Endothelial cell of umbilical vein (primary cell): Measurements from ENCODE around the gene CRIM1. TPM values are rescaled to one million over a fixed set of nuclear protein-coding genes. Genes with fewer than 3 reads are reported as not detected.

Source experiments
- BruUV-seq: library from RNA; stranded (reverse); fragments of 400-500 nt; replicated peaks from 2 replicates; lab custom pipeline; 2021; lab: Mats Ljungman, UMichigan
- CTCF ChIA-PET: fragments of 300-600, 350-600 bp; sonication (Branson Sonifier 250); formaldehyde crosslinking; loops from one replicate; lab custom pipeline; 2021; ENCODE audit warnings: antibody characterized with exemption, inconsistent platforms; lab: Charles Lee
- POLR2A ChIA-PET: fragments of 300-600, 350-600 bp; sonication (Branson Sonifier 250); formaldehyde crosslinking; loops from one replicate; lab custom pipeline; 2021; ENCODE audit warnings: antibody characterized with exemption, inconsistent platforms; lab: Charles Lee
- DNase-seq: peaks from one replicate; pipeline ENCODE4 v3.0.0-alpha.2; 2011; ENCODE audit warnings: low read depth, low spot score
- FAIRE-seq: peaks from 2 replicates; lab custom pipeline; 2011; peaks lifted over from hg19 to GRCh38; lab: Jason Lieb, UNC
- H2AFZ ChIP-seq: 2 replicates; pipeline ENCODE4 v1.6.0; 2012; ENCODE audit warnings: low read depth, low read length, control low read depth, inconsistent platforms
- H3K27ac ChIP-seq: 2 replicates; pipeline ENCODE4 v1.5.1; 2011; ENCODE audit warnings: low read depth, mild to moderate bottlenecking, control low read depth, low read length, moderate library complexity; ENCODE audit not compliant: insufficient read depth
- H3K27me3 ChIP-seq, 2 experiments: 2 replicates each; pipeline versions ENCODE4 v1.6.0 to v1.6.1; 2011; ENCODE audit warnings: low read length in 2 of 2, mixed read lengths in 1 of 2; ENCODE audit not compliant: control insufficient read depth in 2 of 2, insufficient read depth in 2 of 2
- H3K36me3 ChIP-seq, 2 experiments: 2 replicates in 1 of 2; 3 replicates in 1 of 2; pipeline ENCODE4 v1.5.1; 2011; ENCODE audit warnings: low read length in 2 of 2, mild to moderate bottlenecking in 1 of 2, moderate library complexity in 1 of 2; ENCODE audit not compliant: control insufficient read depth in 2 of 2, insufficient read depth in 2 of 2; ENCODE audit errors: extremely low read depth in 1 of 2
- H3K4me1 ChIP-seq: 3 replicates; pipeline ENCODE4 v1.5.1; 2011; ENCODE audit warnings: mild to moderate bottlenecking, low read length; ENCODE audit not compliant: control insufficient read depth, insufficient read depth; ENCODE audit errors: extremely low read depth
- H3K4me2 ChIP-seq: 2 replicates; pipeline ENCODE4 v1.6.1; 2011; ENCODE audit warnings: low read length, control low read depth, mixed read lengths; ENCODE audit not compliant: insufficient read depth
- H3K4me3 ChIP-seq, 3 experiments: fragments of 200-600 bp in 1 of 3; sonication (generic), shearing (Covaris generic) in 1 of 3; replicated peaks in 1 of 3; 2 replicates each; pipeline ENCODE4 v1.5.1; 2011 to 2016; ENCODE audit warnings: control low read depth in 3 of 3, low read length in 3 of 3, mild to moderate bottlenecking in 2 of 3, inconsistent platforms in 1 of 3, low read depth in 1 of 3, moderate library complexity in 1 of 3; ENCODE audit not compliant: insufficient read depth in 1 of 3
- H3K79me2 ChIP-seq: 2 replicates; pipeline ENCODE4 v1.6.0; 2012; ENCODE audit warnings: low read length, inconsistent platforms; ENCODE audit not compliant: control insufficient read depth, insufficient read depth
- H3K9ac ChIP-seq: replicated peaks from 2 replicates; pipeline ENCODE3; 2011; ENCODE audit warnings: low read length, control low read depth; ENCODE audit not compliant: insufficient read depth; ENCODE audit errors: extremely low read depth
- H3K9me1 ChIP-seq: replicated peaks from 3 replicates; pipeline ENCODE4 v1.6.0; 2011; ENCODE audit warnings: mild to moderate bottlenecking, low read length; ENCODE audit not compliant: control insufficient read depth, insufficient read depth; ENCODE audit errors: extremely low read depth
- H3K9me3 ChIP-seq: replicated peaks from 2 replicates; pipeline ENCODE4 v1.5.1; 2012; ENCODE audit warnings: low read length, inconsistent platforms; ENCODE audit not compliant: control insufficient read depth, insufficient read depth
- H4K20me1 ChIP-seq: replicated peaks from 2 replicates; pipeline ENCODE3; 2011; ENCODE audit warnings: mild to moderate bottlenecking, low read length; ENCODE audit not compliant: control insufficient read depth, insufficient read depth; ENCODE audit errors: extremely low read depth
- EZH2 ChIP-seq: IDR thresholded peaks from 2 replicates; pipeline ENCODE4 v1.6.1; 2012; ENCODE audit warnings: borderline replicate concordance, low read depth, mild to moderate bottlenecking, moderate library complexity, low read length, inconsistent platforms; ENCODE audit not compliant: severe bottlenecking
- FOS ChIP-seq: IDR thresholded peaks from 2 replicates; pipeline ENCODE4 v1.6.1; 2011; ENCODE audit warnings: mild to moderate bottlenecking, low read length, moderate library complexity, borderline replicate concordance; ENCODE audit not compliant: insufficient read depth
- GATA2 ChIP-seq: IDR thresholded peaks from 2 replicates; pipeline ENCODE4 v1.7.0; 2011; ENCODE audit warnings: low read depth, mild to moderate bottlenecking, moderate library complexity, mixed read lengths, low read length; ENCODE audit not compliant: insufficient read length, insufficient read depth
- JUN ChIP-seq: IDR thresholded peaks from 2 replicates; pipeline ENCODE4 v1.6.1; 2011; ENCODE audit warnings: borderline replicate concordance, low read depth; ENCODE audit not compliant: insufficient read length, insufficient read depth
- MYC ChIP-seq: IDR thresholded peaks from one replicate; pipeline ENCODE4 v1.6.1; 2011; ENCODE audit warnings: mild to moderate bottlenecking, low read depth, low read length
- POLR2A ChIP-seq: IDR thresholded peaks from 2 replicates; pipeline ENCODE4 v1.6.1; 2012; ENCODE audit warnings: low read depth, mild to moderate bottlenecking, control low read depth, low read length
- POLR2AphosphoS5 ChIP-seq: IDR thresholded peaks from 2 replicates; pipeline ENCODE4 v1.6.1; 2012; ENCODE audit warnings: low read depth, mild to moderate bottlenecking, control low read depth, low read length, moderate library complexity; ENCODE audit not compliant: insufficient read depth
- dilution Hi-C: fragments of 300-500 bp; cut with MboI; formaldehyde crosslinking; loops from one replicate; pipeline ENCODE4 v1.15.0; 2019; ENCODE audit warnings: low sequenced_read_pairs; ENCODE audit not compliant: extremely low pct_ligation_motif_present
- intact Hi-C: fragments of 100-400 bp; cut with micrococcal nuclease; formaldehyde crosslinking; loops from one replicate; pipeline ENCODE4 v1.10.0; 2022
- polyA plus RNA-seq, 4 experiments: library from polyadenylated mRNA; depleted of rRNA in 3 of 4; stranded (reverse) in 3 of 4; unstranded in 1 of 4; fragments of >200 nt; gene quantifications; 2 replicates each; pipeline versions ENCODE4 v1.2.1 to v1.2.3, GENCODE V29; 2011 to 2012; ENCODE audit warnings: missing spikeins in 1 of 4
- total RNA-seq: library from RNA; stranded (reverse); gene quantifications from 2 replicates; pipeline ENCODE4 v1.2.3, GENCODE V29; 2021
- TF ChIP-seq, protein P1 (sequence below): IDR thresholded peaks from 2 replicates; pipeline ENCODE4 v1.6.1; 2011; ENCODE audit not compliant: insufficient read depth, insufficient read length
- TF ChIP-seq, protein P2 (sequence below), 2 donors: IDR thresholded peaks; 1 replicate in 1 of 2; 2 replicates in 1 of 2; pipeline ENCODE4 v1.5.1; 2011; ENCODE audit warnings: low read length in 2 of 2, mild to moderate bottlenecking in 2 of 2, moderate library complexity in 2 of 2, control low read depth in 1 of 2, inconsistent platforms in 1 of 2, low read depth in 1 of 2; ENCODE audit not compliant: insufficient read depth in 1 of 2; ENCODE audit errors: extremely low read depth in 1 of 2

The CRIM1 gene
- total and polyA plus RNA-seq, 2 donors (not counting 3 experiments of a cell fraction or from before 2014, with no cell fraction given) = 422 to 649 TPM

DNA sequence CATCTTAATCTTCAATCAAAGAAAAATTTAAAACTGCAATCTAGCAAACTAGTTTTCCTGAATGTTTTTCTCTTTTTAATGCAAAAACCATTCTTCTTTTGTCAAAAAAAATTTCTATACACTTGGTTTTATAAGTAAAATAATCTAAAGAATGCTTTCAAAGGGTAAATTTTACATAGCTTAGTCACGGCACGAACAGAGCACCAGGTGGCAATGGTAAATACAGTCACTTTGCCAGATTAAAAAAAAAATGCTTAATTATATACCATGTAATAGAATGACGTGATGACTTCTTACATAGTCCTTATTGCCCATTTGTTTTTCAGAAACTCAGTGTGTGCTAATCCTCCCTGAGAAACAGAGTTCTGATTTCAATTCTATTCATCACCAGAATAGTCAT, 232.0 kb downstream of the CRIM1 start:
- no peak for DNase-seq

DNA sequence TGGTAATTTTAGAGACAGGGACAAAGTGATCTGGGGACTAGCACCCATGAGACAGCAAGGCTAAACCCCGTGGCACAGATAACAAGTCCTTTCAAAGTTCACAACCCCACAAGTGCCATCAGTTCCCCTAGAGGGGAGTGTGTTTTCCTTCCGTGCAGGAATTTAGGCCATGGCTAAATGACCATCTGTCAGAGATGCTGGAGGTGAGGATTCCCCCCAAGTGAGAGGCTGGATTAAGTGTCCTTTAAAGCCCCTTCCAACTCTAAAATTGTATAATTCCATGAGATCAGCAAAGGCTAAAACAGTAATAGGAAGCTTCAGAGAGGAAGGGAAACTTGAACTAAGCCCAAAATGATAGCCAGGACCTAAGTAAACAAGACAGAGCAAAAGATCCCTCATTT, 233.7 kb downstream of the CRIM1 start:
- POLR2A ChIA-PET = no interaction called here
- dilution Hi-C loops = no loop called here
- Histone ChIP-seq H3K4me1 (no peaks in the 10 kb centered on the region), H3K9me1 (no peaks in the 10 kb centered on the region), H3K4me3 (no peak overlapping the region), H3K79me2 (peaks cover 90% of the 10 kb centered on the region), H3K4me2 (no peak overlapping the region), H3K27ac (no peak overlapping the region), H3K9me3 (no peaks in the 10 kb centered on the region), H4K20me1 (no peaks in the 10 kb centered on the region), H2AFZ (no peak overlapping the region), H3K27me3 (no peaks in the 10 kb centered on the region), H3K36me3 (peaks cover 4 to 9% of the 10 kb centered on the region in 2 experiments), H3K9ac (no peak overlapping the region)
- intact Hi-C loops = no loop called here
- TF ChIP-seq POLR2AphosphoS5 (no peak), GATA2 (no peak), POLR2A (no peak), JUN (no peak), FOS (no peak), EZH2 (no peak), MYC (no peak)
- TF ChIP-seq, protein P1, sequence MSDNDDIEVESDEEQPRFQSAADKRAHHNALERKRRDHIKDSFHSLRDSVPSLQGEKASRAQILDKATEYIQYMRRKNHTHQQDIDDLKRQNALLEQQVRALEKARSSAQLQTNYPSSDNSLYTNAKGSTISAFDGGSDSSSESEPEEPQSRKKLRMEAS = no peak
- TF ChIP-seq, protein P2, sequence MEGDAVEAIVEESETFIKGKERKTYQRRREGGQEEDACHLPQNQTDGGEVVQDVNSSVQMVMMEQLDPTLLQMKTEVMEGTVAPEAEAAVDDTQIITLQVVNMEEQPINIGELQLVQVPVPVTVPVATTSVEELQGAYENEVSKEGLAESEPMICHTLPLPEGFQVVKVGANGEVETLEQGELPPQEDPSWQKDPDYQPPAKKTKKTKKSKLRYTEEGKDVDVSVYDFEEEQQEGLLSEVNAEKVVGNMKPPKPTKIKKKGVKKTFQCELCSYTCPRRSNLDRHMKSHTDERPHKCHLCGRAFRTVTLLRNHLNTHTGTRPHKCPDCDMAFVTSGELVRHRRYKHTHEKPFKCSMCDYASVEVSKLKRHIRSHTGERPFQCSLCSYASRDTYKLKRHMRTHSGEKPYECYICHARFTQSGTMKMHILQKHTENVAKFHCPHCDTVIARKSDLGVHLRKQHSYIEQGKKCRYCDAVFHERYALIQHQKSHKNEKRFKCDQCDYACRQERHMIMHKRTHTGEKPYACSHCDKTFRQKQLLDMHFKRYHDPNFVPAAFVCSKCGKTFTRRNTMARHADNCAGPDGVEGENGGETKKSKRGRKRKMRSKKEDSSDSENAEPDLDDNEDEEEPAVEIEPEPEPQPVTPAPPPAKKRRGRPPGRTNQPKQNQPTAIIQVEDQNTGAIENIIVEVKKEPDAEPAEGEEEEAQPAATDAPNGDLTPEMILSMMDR (IDR thresholded peaks at IDR 0.05; ENCODE audit: extremely low read depth in 1 of 2, insufficient read depth in 1 of 2, low read depth in 1 of 2, low read length in 2 of 2) = no peak
- CTCF ChIA-PET = interaction anchor here (1.0 to 2.1 kb wide), 2 partner anchors 11 to 13 kb away, joined by 3 to 7 read pairs; no protein-coding TSS in a partner anchor
- DNase-seq = no peak
- no TSS peak for BruUV-seq
- no peak for FAIRE-seq

More for the DNA sequence above, 232.0 kb downstream of the CRIM1 start:
- Histone ChIP-seq H3K27me3 (no peaks in the 10 kb centered on the region), H3K9me3 (no peaks in the 10 kb centered on the region), H3K4me2 (no peak overlapping the region), H3K9ac (no peak overlapping the region), H3K79me2 (peaks cover 85% of the 10 kb centered on the region), H3K9me1 (no peaks in the 10 kb centered on the region), H2AFZ (no peak overlapping the region), H4K20me1 (no peaks in the 10 kb centered on the region), H3K36me3 (peaks cover 8 to 19% of the 10 kb centered on the region in 2 experiments), H3K27ac (no peak overlapping the region), H3K4me3 (no peak overlapping the region), H3K4me1 (no peaks in the 10 kb centered on the region)
- CTCF ChIA-PET = no interaction called here
- no peak for FAIRE-seq
- dilution Hi-C loops = no loop called here
- intact Hi-C loops = no loop called here
- TF ChIP-seq JUN (no peak), POLR2A (no peak), MYC (no peak), POLR2AphosphoS5 (no peak)
- TF ChIP-seq, protein P1 = no peak
- no TSS peak for BruUV-seq
- POLR2A ChIA-PET = no interaction called here
